GM21360 (cell line): ENCODE results near the gene SPIB.

Source experiments
- ATAC-seq: cut with Tn5 transposase; IDR thresholded peaks from one replicate; pipeline ENCODE4 v1.9.1; 2021; ENCODE audit warnings: mild to moderate bottlenecking, moderate library complexity; ENCODE audit not compliant: unreplicated experiment

Gene SPIB

GRCh38 chr19:50418176-50419021 lies at the start of gene SPIB:
SPIB (plus strand) TSS chr19:50418938; CDS start chr19:50418963, 25 bp downstream.
- no peak for ATAC-seq

GRCh38 chr19:50371914-50372475 lies 46.7 kb upstream of the SPIB start:
- no peak for ATAC-seq

GRCh38 chr19:50376166-50377050 lies 42.3 kb upstream of the SPIB start, which contains the start of gene NR1H2:
NR1H2 (plus strand) TSS chr19:50376457; CDS start chr19:50377606, 1,149 bp downstream.
- ATAC-seq = peak; percentile 67

GRCh38 chr19:50377051-50377461 lies 41.7 kb upstream of the SPIB start:
- ATAC-seq = no peak

- ATAC-seq = no peak
Observed at GRCh38 chr19:50377517-50377916, 41.2 kb upstream of the SPIB start.

- no peak for ATAC-seq
Observed at GRCh38 chr19:50378169-50378862, 40.4 kb upstream of the SPIB start.

GRCh38 chr19:50378863-50379236 lies 39.9 kb upstream of the SPIB start:
- no peak for ATAC-seq

GRCh38 chr19:50379602-50380001 lies 39.1 kb upstream of the SPIB start:
- ATAC-seq = no peak

GRCh38 chr19:50380137-50380536 lies 38.6 kb upstream of the SPIB start:
- no peak for ATAC-seq

- no peak for ATAC-seq
Observed at GRCh38 chr19:50380751-50381151, 38.0 kb upstream of the SPIB start.

- ATAC-seq = no peak
Observed at GRCh38 chr19:50381881-50382729, 36.6 kb upstream of the SPIB start.

- ATAC-seq = no peak
Observed at GRCh38 chr19:50383001-50383851, 35.5 kb upstream of the SPIB start.

- ATAC-seq = peak; percentile 79
Observed at GRCh38 chr19:50383852-50384684, 34.7 kb upstream of the SPIB start, which contains the start of gene POLD1. POLD1 (plus strand) TSS chr19:50384347; CDS start chr19:50398852, 14,505 bp downstream.

- ATAC-seq = no peak
Observed at GRCh38 chr19:50384685-50385535, 33.8 kb upstream of the SPIB start.

- ATAC-seq = no peak
Observed at GRCh38 chr19:50387176-50387867, 31.4 kb upstream of the SPIB start.

- no peak for ATAC-seq
Observed at GRCh38 chr19:50387868-50388245, 30.9 kb upstream of the SPIB start.
